ENCODE measurements around the gene CIT. TPM values are rescaled to one million over a fixed set of nuclear protein-coding genes. Genes with fewer than 3 reads are reported as not detected.

The CIT gene
- total RNA-seq (2022; extraction: Qiagen RNA extraction), result 10.1 to 17.0 TPM (median 12.0 TPM) in 5 replicates

GRCh38 chr12:119876761-119877638, at the start of gene CIT:
CIT (minus strand) TSS chr12:119877320; CDS start chr12:119876168, 1,152 bp downstream.

GRCh38 chr12:119667577-119668323, 209.4 kb downstream of the CIT start, which contains the start of gene PRKAB1:
PRKAB1 (plus strand) TSS chr12:119668133; CDS start chr12:119668245, 112 bp downstream.

Other genes with a start within 250 kb of the CIT start
- gene PRKAB1, start 209.2 kb downstream of the CIT start, total RNA-seq (2022; extraction: Qiagen RNA extraction), result 32.0 to 37.5 TPM (median 34.1 TPM) in 5 replicates
- gene BICDL1, start 111.9 kb upstream of the CIT start, total RNA-seq (2022; extraction: Qiagen RNA extraction), result 3.8 to 4.8 TPM (median 4.3 TPM) in 5 replicates
- gene RAB35, start 239.4 kb upstream of the CIT start, total RNA-seq (2022; extraction: Qiagen RNA extraction), result 78.3 to 82.8 TPM (median 81.4 TPM) in 5 replicates